CD4-positive, alpha-beta T cell treated with Interleukin-6 at 100 ng/mL for 8 hours (primary cell): Measurements from ENCODE around the gene TRAF3.
"Not testable (repeated sequence)": the region's sequence is repeated elsewhere in the genome, so short reads cannot be mapped to it uniquely, and the experiment has no call there.

Experiments used
- DNase-seq: peaks from one replicate; pipeline ENCODE4 v3.0.0-alpha.2; 2020; ENCODE audit warnings: mixed read lengths, low spot score

Gene TRAF3

GRCh38 chr14:102923925-102924486, 146.8 kb downstream of the TRAF3 start:
- DNase-seq, result no peak

DNA sequence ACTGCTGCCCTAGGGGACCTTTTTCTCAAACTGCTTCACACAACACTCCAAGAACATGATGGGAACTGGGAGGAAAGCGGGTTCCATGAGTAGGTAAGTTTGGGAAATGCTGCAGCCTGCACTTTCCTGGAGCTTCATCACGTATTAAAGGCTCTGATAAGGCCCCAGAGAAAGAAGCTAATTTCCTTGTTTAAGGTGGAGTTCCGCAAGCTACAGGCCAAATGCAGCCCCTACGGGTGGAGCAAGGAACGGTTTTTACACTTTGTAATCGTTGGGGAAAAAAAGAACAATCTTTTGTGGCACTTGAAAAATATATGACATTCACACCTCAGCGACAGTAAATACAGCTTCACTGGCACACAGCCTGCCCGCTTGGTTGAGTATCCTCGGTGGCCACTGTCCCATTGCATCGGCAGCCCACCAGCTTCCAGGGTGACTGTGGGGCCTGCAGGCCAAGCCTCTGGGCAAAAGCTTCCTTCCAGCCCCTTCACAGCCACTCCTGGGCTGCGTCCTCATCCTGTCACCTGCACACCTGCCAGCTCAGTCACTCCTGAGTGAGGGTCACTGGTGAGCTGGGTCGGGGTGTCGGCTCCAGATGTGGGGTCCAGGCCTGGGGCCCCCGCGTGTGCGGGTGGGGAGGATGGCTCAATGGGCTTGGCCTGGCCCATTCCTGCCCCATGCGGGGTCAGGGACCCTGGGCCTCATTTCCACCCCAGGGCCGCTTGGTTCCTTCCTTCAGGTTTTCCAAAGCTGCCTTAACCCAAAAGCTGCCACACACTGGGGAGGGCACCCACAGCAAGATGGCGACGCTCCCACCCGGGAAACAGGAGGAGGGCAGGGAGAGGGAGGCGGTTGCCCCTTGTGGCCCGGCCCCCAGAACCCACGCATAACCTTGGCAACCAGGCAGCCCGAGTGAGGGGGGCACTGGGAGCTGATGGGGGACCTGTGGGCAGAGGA, 147.7 kb downstream of the TRAF3 start:
- no peak for DNase-seq

DNA sequence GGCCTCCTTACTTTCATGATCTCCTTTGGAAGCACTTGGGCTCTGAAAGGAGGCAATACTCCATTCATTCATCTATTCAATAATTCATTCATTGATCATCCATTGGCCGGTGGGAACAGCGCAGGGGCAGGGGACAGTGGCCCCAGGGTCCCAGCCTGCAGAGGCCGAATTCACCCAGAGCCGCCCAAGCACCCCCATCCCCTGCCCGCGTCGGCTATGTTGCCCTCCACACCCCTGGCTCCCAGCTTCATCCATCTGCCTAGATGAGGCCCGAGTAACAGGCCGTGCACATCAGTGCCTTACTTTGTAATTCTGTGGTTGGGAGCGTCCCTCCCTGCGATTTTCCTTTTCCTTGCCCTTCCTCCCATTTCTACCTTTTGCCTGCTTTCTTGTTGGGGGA, 148.4 kb downstream of the TRAF3 start:
- DNase-seq, result no peak

DNA sequence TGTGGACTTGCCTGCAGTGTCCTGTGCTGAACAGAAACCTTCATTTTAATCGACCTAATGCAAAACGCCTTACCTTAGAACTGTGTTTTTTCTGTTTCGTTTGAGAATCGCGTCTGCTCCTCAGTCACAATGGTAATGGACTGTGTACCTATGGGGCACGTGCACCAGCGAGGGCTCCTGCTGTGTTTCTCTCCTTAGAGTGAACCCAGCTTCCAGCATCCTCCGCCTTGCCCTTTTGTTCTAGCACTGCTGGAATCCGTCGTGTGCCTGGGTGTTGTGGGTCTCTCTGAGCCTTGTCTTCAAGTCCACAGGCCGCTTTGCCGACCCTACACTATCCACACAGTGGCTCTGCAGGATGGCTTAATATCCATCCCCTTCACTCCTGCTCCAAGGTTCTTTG, 148.9 kb downstream of the TRAF3 start:
- DNase-seq, result no peak

DNA sequence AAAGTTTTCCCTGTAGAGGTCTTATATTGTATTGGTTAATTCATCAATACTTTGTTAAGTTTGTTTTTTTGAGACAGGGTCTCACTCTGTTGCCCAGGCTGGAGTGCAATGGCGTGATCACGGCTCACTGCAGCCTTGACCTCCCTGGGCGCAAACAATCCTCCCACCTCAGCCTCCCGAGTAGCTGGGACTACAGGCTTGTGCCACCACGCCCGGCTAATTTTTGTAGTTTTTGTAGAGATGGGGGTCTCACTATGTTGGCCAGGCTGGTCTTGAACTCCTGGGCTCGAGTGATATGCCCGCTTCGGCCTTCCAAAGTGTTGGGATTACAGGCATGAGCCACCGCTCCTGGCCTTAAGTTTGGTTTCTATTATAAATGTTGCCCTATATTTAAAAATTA, 149.6 kb downstream of the TRAF3 start:
- DNase-seq, result not testable (repeated sequence)

DNA sequence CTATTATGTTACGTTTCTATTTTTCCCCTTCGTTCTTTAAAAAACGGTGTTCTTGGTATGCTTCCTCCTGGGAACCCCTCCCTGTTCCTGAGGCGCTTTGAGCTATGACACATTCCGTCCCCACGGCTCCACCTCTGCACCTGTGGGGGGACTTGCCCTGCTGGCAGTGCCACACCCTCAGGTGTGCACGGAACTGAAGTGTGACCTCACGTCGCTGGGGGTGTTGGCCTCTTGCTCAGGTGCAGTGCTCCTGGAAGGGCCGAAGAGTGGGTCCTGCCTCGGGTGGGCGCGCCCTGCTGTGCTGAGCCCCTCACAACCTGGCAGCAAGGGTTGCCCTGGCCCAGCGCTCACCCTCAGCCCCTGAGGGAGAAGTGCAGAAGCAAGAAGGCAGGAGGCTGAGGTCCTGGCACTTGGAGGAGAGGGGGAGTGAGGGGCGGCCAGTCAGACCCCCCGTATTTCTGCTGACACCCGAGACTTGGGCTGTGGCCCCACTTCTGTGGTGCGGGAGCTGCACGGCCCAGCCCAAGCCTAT, 150.2 kb downstream of the TRAF3 start:
- no peak for DNase-seq

- DNase-seq, result no peak
These were observed 150.7 kb downstream of the TRAF3 start for GRCh38 chr14:102927878-102928411.

GRCh38 chr14:102928412-102929240, 151.4 kb downstream of the TRAF3 start:
- DNase-seq, result peak; percentile 82

DNA sequence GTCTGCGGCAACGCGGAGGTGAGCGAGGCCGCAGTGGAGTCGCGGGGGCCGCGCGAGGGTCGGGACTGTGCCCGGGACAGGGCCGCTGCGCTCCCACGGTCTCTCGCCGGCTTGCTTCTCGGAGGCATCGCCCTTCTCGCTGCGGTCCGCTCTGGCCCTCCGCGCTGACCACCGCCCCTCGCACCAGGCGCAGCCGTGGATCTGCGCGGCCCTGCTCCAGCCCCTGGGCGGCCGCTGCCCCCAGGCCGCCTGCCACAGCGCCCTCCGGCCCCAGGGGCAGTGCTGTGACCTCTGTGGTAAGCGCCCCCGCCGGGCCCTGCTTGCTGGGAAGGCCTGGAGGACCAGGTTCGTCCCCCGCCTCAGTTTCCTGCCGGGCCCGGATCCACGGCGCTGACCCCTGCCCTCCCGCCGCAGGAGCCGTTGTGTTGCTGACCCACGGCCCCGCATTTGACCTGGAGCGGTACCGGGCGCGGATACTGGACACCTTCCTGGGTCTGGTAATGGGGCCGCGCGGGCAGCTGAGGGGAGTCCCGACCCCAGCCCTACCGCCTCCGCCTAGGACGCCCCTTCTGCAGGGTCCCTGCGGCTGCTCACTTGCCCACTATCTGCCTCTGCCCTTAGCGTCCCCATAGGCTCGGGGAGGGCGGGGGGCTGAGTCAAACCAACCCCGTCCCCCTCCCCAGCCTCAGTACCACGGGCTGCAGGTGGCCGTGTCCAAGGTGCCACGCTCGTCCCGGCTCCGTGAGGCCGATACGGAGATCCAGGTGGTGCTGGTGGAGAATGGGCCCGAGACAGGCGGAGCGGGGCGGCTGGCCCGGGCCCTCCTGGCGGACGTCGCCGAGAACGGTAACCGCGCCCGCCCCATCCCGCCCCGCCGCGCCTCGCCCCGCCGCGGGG, 152.2 kb downstream of the TRAF3 start:
- no peak for DNase-seq

- DNase-seq, result no peak
These were observed 153.0 kb downstream of the TRAF3 start for GRCh38 chr14:102930138-102930752.

GRCh38 chr14:102930753-102931579, 153.7 kb downstream of the TRAF3 start:
- no peak for DNase-seq

DNA sequence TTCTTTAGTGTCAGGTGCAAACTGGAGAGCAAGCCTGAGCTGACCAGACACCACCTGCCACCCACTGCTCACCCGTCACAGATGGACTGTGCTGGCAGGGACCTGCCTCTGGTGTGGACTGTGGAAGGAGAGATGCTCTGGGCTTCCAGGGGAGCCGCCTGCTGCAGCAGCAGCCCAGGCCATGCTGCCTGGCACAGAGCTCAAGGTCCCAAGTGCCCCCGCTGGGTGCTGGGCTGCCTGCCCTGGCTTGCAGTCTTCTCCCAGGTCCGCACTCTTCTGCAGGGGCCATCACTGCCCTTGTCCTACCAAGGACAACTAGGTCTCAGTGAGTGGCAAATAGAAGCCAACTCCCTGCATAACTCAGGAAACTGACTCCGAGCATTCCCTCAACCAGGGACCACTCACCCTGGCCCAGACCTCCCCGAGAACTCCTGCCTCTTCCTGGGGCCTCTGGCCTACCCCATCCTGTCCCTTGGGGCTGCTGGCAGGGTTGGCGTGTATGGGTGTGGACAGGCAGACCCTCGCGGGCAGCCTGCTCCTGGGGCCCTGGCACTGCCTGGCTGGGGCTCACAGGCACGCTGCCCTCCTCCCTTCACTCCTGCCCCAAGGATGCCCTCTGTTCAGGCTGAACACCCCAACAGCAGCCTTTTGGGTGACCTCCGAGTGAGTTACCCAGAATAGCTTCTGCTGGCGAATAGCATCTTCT, 154.5 kb downstream of the TRAF3 start:
- DNase-seq, result no peak

GRCh38 chr14:102932484-102933248, 155.4 kb downstream of the TRAF3 start:
- DNase-seq, result no peak

- no peak for DNase-seq
These were observed 156.5 kb downstream of the TRAF3 start for GRCh38 chr14:102933618-102934231.

- DNase-seq, result no peak
These were observed 158.5 kb downstream of the TRAF3 start for GRCh38 chr14:102935756-102936155.

DNA sequence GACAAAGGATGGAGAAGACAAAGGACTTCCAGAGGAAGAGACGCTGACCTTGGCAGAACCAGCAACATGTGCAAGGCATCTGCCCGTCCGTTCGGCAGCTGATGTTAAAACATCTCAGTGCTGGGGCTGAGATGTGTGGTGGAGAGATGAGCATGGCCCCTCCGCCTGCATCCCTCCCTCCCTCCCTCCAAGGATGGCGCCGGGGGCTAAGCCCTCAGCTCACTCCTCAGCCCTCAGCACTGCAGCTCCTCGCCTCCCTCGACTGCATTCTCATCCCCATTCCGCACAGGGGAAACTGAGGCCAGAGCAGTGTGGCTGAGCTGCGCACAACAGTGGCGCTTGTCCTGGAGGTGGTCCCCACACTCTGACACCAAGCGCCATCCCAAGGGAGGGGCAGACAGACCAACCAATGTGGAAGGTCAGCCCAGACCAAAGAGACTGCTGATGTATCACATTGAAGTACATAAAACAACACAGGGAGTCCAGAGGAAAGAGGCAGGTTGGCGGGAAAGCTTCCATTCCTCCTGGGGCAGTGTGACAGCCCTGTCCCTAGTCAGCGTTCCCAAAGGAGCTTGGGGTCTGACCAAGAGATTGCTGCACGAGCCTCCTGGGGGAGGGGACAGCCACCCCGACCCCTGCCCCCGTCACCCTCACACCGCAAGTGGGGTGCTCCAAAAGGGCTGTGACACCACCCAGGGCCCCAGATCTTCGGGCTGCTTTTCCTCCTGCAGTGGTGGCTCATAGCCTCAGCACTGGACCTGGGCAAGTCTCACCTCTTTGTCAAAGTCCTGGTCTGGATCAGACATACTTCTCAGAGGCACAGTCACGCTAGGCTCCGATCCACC, 160.3 kb downstream of the TRAF3 start:
- DNase-seq, result no peak

- no peak for DNase-seq
These were observed 160.9 kb downstream of the TRAF3 start for GRCh38 chr14:102938191-102938590.
